Measurements from ENCODE around the gene MOGAT2.

DNA sequence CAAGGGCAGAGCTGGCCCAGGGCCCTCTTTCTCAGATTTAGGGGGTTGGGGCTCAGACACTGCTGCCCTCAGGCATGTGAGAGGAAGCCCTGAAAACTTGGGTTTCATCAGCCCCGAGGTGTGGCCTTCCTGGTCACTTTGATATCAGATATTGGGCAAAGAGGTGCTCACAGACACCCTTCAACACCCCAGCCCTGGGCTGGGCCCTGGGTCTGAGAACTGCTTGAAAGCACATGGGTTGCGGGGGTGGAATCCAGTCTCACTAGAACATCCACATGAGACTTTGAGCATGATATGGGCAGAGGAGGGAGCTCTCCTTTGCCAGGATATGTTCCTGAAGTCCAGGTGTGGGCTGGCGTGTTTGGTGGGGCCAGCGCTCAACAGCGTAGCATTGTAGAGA is 61.3 kb downstream of the MOGAT2 start:
- TF ChIP-seq CTCF (IDR thresholded peaks at IDR 0.05; ENCODE audit: insufficient read depth, low read length) (no peak), REST (IDR thresholded peaks at IDR 0.05; ENCODE audit: insufficient replicate concordance, low read depth) (no peak)
